HTERT RPE-1 (cell line): ENCODE data around the gene TNFAIP8L1.

Experiments
- in situ Hi-C: fragments of 300-500 bp; cut with MboI; formaldehyde crosslinking; loops from 4 replicates; pipeline ENCODE4 v1.14.3; 2020; ENCODE audit warnings: low sequenced_read_pairs

Gene TNFAIP8L1

GRCh38 chr19:4699826-4700692 lies 60.7 kb downstream of the TNFAIP8L1 start:
- in situ Hi-C loops, result no loop called here

GRCh38 chr19:4700693-4700970 lies 61.3 kb downstream of the TNFAIP8L1 start:
- in situ Hi-C loops, result no loop called here

- in situ Hi-C loops, result no loop called here
Measured at GRCh38 chr19:4701557-4701956, 62.2 kb downstream of the TNFAIP8L1 start.

GRCh38 chr19:4702764-4703163 lies 63.4 kb downstream of the TNFAIP8L1 start:
- in situ Hi-C loops, result no loop called here

GRCh38 chr19:4703671-4704316 lies 64.5 kb downstream of the TNFAIP8L1 start:
- in situ Hi-C loops, result no loop called here

GRCh38 chr19:4704317-4704673 lies 65.0 kb downstream of the TNFAIP8L1 start:
- in situ Hi-C loops, result no loop called here
